Loucy (cell line): ENCODE measurements around the gene DEFB126.

Source experiments
- H2AFZ ChIP-seq: fragments of 200-600 bp; sonication (generic); 2 replicates; pipeline ENCODE4 v1.6.0; 2016; ENCODE audit warnings: antibody characterized with exemption, mild to moderate bottlenecking, low read length, moderate library complexity
- H3F3A ChIP-seq: fragments of 200-600 bp; 2 replicates; pipeline ENCODE4 v1.6.0; 2016; ENCODE audit warnings: antibody characterized with exemption, low read depth, mild to moderate bottlenecking
- H3K27me3 ChIP-seq: fragments of 200-600 bp; sonication (generic); 2 replicates; pipeline ENCODE4 v1.6.1; 2014; ENCODE audit warnings: low read length, mild to moderate bottlenecking; ENCODE audit not compliant: insufficient read depth, poor library complexity, severe bottlenecking
- H3K36me3 ChIP-seq: fragments of 200-600 bp; sonication (generic); 2 replicates; pipeline ENCODE4 v1.6.1; 2016; ENCODE audit warnings: low read length; ENCODE audit not compliant: insufficient read depth
- H3K4me1 ChIP-seq: fragments of 200-600 bp; sonication (generic); 2 replicates; pipeline ENCODE4 v1.5.1; 2014; ENCODE audit warnings: low read length, mild to moderate bottlenecking; ENCODE audit not compliant: insufficient read depth, poor library complexity, severe bottlenecking
- H3K4me2 ChIP-seq: fragments of 200-600 bp; sonication (generic); 2 replicates; pipeline ENCODE4 v1.6.0; 2014; ENCODE audit warnings: antibody characterized with exemption, low read length, low read depth, mild to moderate bottlenecking; ENCODE audit not compliant: poor library complexity, severe bottlenecking
- H3K4me3 ChIP-seq: fragments of 200-600 bp; sonication (generic); 2 replicates; pipeline ENCODE4 v1.5.1; 2014; ENCODE audit warnings: low read length, mild to moderate bottlenecking, mixed read lengths; ENCODE audit not compliant: poor library complexity, severe bottlenecking
- H3K79me2 ChIP-seq: fragments of 200-600 bp; sonication (generic); 2 replicates; pipeline ENCODE4 v1.6.1; 2014; ENCODE audit warnings: low read length; ENCODE audit not compliant: insufficient read depth
- H3K9ac ChIP-seq: fragments of 200-600 bp; sonication (generic); 2 replicates; pipeline ENCODE4 v1.6.0; 2014; ENCODE audit warnings: mild to moderate bottlenecking, low read depth, low read length, moderate library complexity; ENCODE audit not compliant: poor library complexity, severe bottlenecking
- H3K9me2 ChIP-seq: fragments of 200-600 bp; sonication (generic); replicated peaks from 2 replicates; pipeline ENCODE4 v1.6.1; 2016; ENCODE audit warnings: low read depth, low read length, mixed read lengths
- H3K9me3 ChIP-seq: fragments of 200-600 bp; sonication (generic); 2 replicates; pipeline ENCODE4 v1.6.1; 2014; ENCODE audit warnings: mild to moderate bottlenecking, antibody characterized with exemption, low read length, low read depth; ENCODE audit not compliant: insufficient read depth
- H4K20me1 ChIP-seq: fragments of 200-600 bp; sonication (generic); 2 replicates; pipeline ENCODE4 v1.6.0; 2014; ENCODE audit warnings: antibody characterized with exemption, low read length, mild to moderate bottlenecking; ENCODE audit not compliant: insufficient read depth, poor library complexity, severe bottlenecking
- CTCF ChIP-seq: fragments of 200-600 bp; sonication (generic); conservative IDR thresholded peaks from 2 replicates; pipeline ENCODE4 v1.5.1; 2014; ENCODE audit warnings: mild to moderate bottlenecking, antibody characterized with exemption, low read length
- EZH2phosphoT487 ChIP-seq: fragments of 200-600 bp; IDR thresholded peaks from 2 replicates; pipeline ENCODE4 v1.6.1; 2018; ENCODE audit warnings: antibody characterized with exemption, mild to moderate bottlenecking, moderate library complexity, borderline replicate concordance

The DEFB126 gene

GRCh38 chr20:101975-102374 lies 40.4 kb upstream of the DEFB126 start:
- H3K9ac ChIP-seq, result no peak overlapping the region
- no peak overlapping the region for H3K4me3 ChIP-seq
- no peak overlapping the region for H2AFZ ChIP-seq
- no peaks in the 10 kb centered on the region for H3K27me3 ChIP-seq
- no peaks in the 10 kb centered on the region for H3F3A ChIP-seq
- H3K9me3 ChIP-seq, result peaks cover 4% of the 10 kb centered on the region; the same call in 1 of the 2 replicates
- no peak for TF ChIP-seq CTCF
- no peak for TF ChIP-seq EZH2phosphoT487
- no peaks in the 10 kb centered on the region for H3K4me1 ChIP-seq
- no peaks in the 10 kb centered on the region for H3K79me2 ChIP-seq
- H4K20me1 ChIP-seq, result no peaks in the 10 kb centered on the region
- H3K4me2 ChIP-seq, result no peak overlapping the region
- no peaks in the 10 kb centered on the region for H3K36me3 ChIP-seq
- H3K9me2 ChIP-seq, result no peaks in the 10 kb centered on the region

- Histone ChIP-seq H3K4me3 (no peak overlapping the region), H4K20me1 (no peaks in the 10 kb centered on the region), H3K36me3 (no peaks in the 10 kb centered on the region), H2AFZ (no peak overlapping the region), H3F3A (no peaks in the 10 kb centered on the region), H3K79me2 (no peaks in the 10 kb centered on the region), H3K9ac (no peak overlapping the region), H3K27me3 (no peaks in the 10 kb centered on the region), H3K4me1 (no peaks in the 10 kb centered on the region), H3K9me3 (peaks cover 4% of the 10 kb centered on the region; the same call in 1 of the 2 replicates), H3K4me2 (no peak overlapping the region), H3K9me2 (no peaks in the 10 kb centered on the region)
- no peak for TF ChIP-seq CTCF
- no peak for TF ChIP-seq EZH2phosphoT487
Measured at GRCh38 chr20:103456-103855, 38.9 kb upstream of the DEFB126 start.

- H3K9me3 ChIP-seq, result peaks cover 26% of the 10 kb centered on the region; the same call in 1 of the 2 replicates
- no peak overlapping the region for H2AFZ ChIP-seq
- no peaks in the 10 kb centered on the region for H3K36me3 ChIP-seq
- no peaks in the 10 kb centered on the region for H3F3A ChIP-seq
- H3K4me2 ChIP-seq, result no peak overlapping the region
- no peak overlapping the region for H3K9ac ChIP-seq
- H3K4me3 ChIP-seq, result no peak overlapping the region
- no peaks in the 10 kb centered on the region for H3K4me1 ChIP-seq
- H3K79me2 ChIP-seq, result no peaks in the 10 kb centered on the region
- H3K27me3 ChIP-seq, result no peaks in the 10 kb centered on the region
- TF ChIP-seq EZH2phosphoT487 (no peak), CTCF (no peak)
- H4K20me1 ChIP-seq, result no peaks in the 10 kb centered on the region
- no peaks in the 10 kb centered on the region for H3K9me2 ChIP-seq
Measured at GRCh38 chr20:112396-112795, 30.0 kb upstream of the DEFB126 start.
